IgD-negative memory B cell (primary cell): ENCODE measurements around the gene ANKRD1. TPM values are rescaled to one million over a fixed set of nuclear protein-coding genes. Genes with fewer than 3 reads are reported as not detected.

Experiments
- H3K27ac Mint-ChIP-seq, 3 donors: one replicate each; pipeline ENCODE4 v1.8.0; 2020 to 2022; ENCODE audit warnings: mild to moderate bottlenecking in 3 of 3, mixed read lengths in 3 of 3, moderate library complexity in 1 of 3
- H3K27me3 Mint-ChIP-seq: one replicate; pipeline ENCODE4 v1.8.0; 2021; ENCODE audit warnings: mixed read lengths
- H3K36me3 Mint-ChIP-seq: one replicate; pipeline ENCODE4 v1.8.0; 2020; ENCODE audit warnings: mild to moderate bottlenecking, mixed read lengths
- H3K4me1 Mint-ChIP-seq, 3 donors: one replicate each; pipeline ENCODE4 v1.8.0; 2020 to 2022; ENCODE audit warnings: mixed read lengths in 3 of 3, mild to moderate bottlenecking in 1 of 3
- H3K4me3 Mint-ChIP-seq, 4 donors: one replicate each; pipeline ENCODE4 v1.8.0; 2020 to 2022; ENCODE audit warnings: mild to moderate bottlenecking in 4 of 4, mixed read lengths in 4 of 4, moderate library complexity in 3 of 4
- H3K9me3 Mint-ChIP-seq, 3 donors: one replicate each; pipeline ENCODE4 v1.8.0; 2020 to 2021; ENCODE audit warnings: mixed read lengths in 3 of 3, mild to moderate bottlenecking in 1 of 3
- polyA plus RNA-seq: library from polyadenylated mRNA; unstranded; fragments of 300-500 nt; fragmentation: Illumina TruSeq; gene quantifications from one replicate; pipeline ENCODE4 v1.2.3, GENCODE V29; 2021

The ANKRD1 gene
- not detected for polyA plus RNA-seq

- Mint-ChIP-seq H3K4me3 (no peak within 1 kb of the TSS), H3K27me3 (no peaks in the 10 kb centered on the region), H3K27ac (no peak within 1 kb of the TSS), H3K4me1 (peaks cover 3 to 13% (median 13%) of the 10 kb centered on the region in 3 donors), H3K36me3 (peaks cover 1% of the 10 kb centered on the region), H3K9me3 (no peaks in the 10 kb centered on the region)
Observed at GRCh38 chr10:90920986-90921666, at the start of gene ANKRD1. Gene ANKRD1 (minus strand): TSS chr10:90921087. CDS start chr10:90921027, 60 bp downstream.

GRCh38 chr10:90969947-90970673, 49.2 kb upstream of the ANKRD1 start:
- no peaks in the 10 kb centered on the region for H3K27me3 Mint-ChIP-seq
- H3K9me3 Mint-ChIP-seq, result peaks cover 0 to 7% (median 4%) of the 10 kb centered on the region in 3 donors
- no peaks in the 10 kb centered on the region for H3K4me1 Mint-ChIP-seq
- no peak overlapping the region for H3K4me3 Mint-ChIP-seq
- H3K36me3 Mint-ChIP-seq, result no peaks in the 10 kb centered on the region
- no peak overlapping the region for H3K27ac Mint-ChIP-seq

GRCh38 chr10:90969121-90969534, 48.2 kb upstream of the ANKRD1 start:
- no peaks in the 10 kb centered on the region for H3K4me1 Mint-ChIP-seq
- H3K4me3 Mint-ChIP-seq, result no peak overlapping the region
- H3K27me3 Mint-ChIP-seq, result no peaks in the 10 kb centered on the region

GRCh38 chr10:90968328-90969081, 47.6 kb upstream of the ANKRD1 start:
- H3K36me3 Mint-ChIP-seq, result peaks cover 1% of the 10 kb centered on the region
- peaks cover 0 to 4% (median 0%) of the 10 kb centered on the region in 3 donors for H3K9me3 Mint-ChIP-seq
- no peak overlapping the region for H3K27ac Mint-ChIP-seq
- no peak overlapping the region for H3K4me3 Mint-ChIP-seq
- H3K27me3 Mint-ChIP-seq, result no peaks in the 10 kb centered on the region
- H3K4me1 Mint-ChIP-seq, result no peaks in the 10 kb centered on the region

More at GRCh38 chr10:90969121-90969534, 48.2 kb upstream of the ANKRD1 start:
- no peak overlapping the region for H3K27ac Mint-ChIP-seq
- H3K36me3 Mint-ChIP-seq, result peaks cover 1% of the 10 kb centered on the region
- peaks cover 0 to 4% (median 0%) of the 10 kb centered on the region in 3 donors for H3K9me3 Mint-ChIP-seq

GRCh38 chr10:90967865-90968264, 47.0 kb upstream of the ANKRD1 start:
- Mint-ChIP-seq H3K36me3 (peaks cover 1% of the 10 kb centered on the region), H3K4me1 (no peaks in the 10 kb centered on the region), H3K9me3 (no peaks in the 10 kb centered on the region), H3K27me3 (no peaks in the 10 kb centered on the region), H3K4me3 (no peak overlapping the region), H3K27ac (no peak overlapping the region)

GRCh38 chr10:90966146-90966545, 45.3 kb upstream of the ANKRD1 start:
- Mint-ChIP-seq H3K36me3 (peaks cover 1% of the 10 kb centered on the region), H3K27me3 (no peaks in the 10 kb centered on the region)

GRCh38 chr10:90965720-90966119, 44.8 kb upstream of the ANKRD1 start:
- Mint-ChIP-seq H3K9me3 (no peaks in the 10 kb centered on the region), H3K4me3 (no peak overlapping the region), H3K36me3 (peaks cover 1% of the 10 kb centered on the region), H3K27me3 (no peaks in the 10 kb centered on the region), H3K4me1 (no peaks in the 10 kb centered on the region), H3K27ac (no peak overlapping the region)

More at GRCh38 chr10:90966146-90966545, 45.3 kb upstream of the ANKRD1 start:
- Mint-ChIP-seq H3K9me3 (no peaks in the 10 kb centered on the region), H3K4me3 (no peak overlapping the region), H3K4me1 (no peaks in the 10 kb centered on the region), H3K27ac (no peak overlapping the region)

GRCh38 chr10:90964781-90965465, 44.0 kb upstream of the ANKRD1 start:
- Mint-ChIP-seq H3K27ac (no peak overlapping the region), H3K27me3 (no peaks in the 10 kb centered on the region), H3K4me1 (no peaks in the 10 kb centered on the region), H3K4me3 (no peak overlapping the region), H3K36me3 (peaks cover 1% of the 10 kb centered on the region), H3K9me3 (no peaks in the 10 kb centered on the region)

GRCh38 chr10:90963331-90963730, 42.4 kb upstream of the ANKRD1 start:
- no peak overlapping the region for H3K4me3 Mint-ChIP-seq
- H3K27ac Mint-ChIP-seq, result no peak overlapping the region
- H3K9me3 Mint-ChIP-seq, result no peaks in the 10 kb centered on the region
- no peaks in the 10 kb centered on the region for H3K4me1 Mint-ChIP-seq
- H3K27me3 Mint-ChIP-seq, result no peaks in the 10 kb centered on the region
- peaks cover 1% of the 10 kb centered on the region for H3K36me3 Mint-ChIP-seq

GRCh38 chr10:90960355-90960814, 39.5 kb upstream of the ANKRD1 start:
- Mint-ChIP-seq H3K4me1 (no peaks in the 10 kb centered on the region), H3K27ac (no peak overlapping the region), H3K27me3 (no peaks in the 10 kb centered on the region), H3K4me3 (no peak overlapping the region), H3K36me3 (peaks cover 3% of the 10 kb centered on the region), H3K9me3 (no peaks in the 10 kb centered on the region)

- no peak overlapping the region for H3K27ac Mint-ChIP-seq
- H3K36me3 Mint-ChIP-seq, result peaks cover 3% of the 10 kb centered on the region
- no peaks in the 10 kb centered on the region for H3K9me3 Mint-ChIP-seq
Observed at GRCh38 chr10:90959826-90960225, 38.9 kb upstream of the ANKRD1 start.

GRCh38 chr10:90958781-90959180, 37.9 kb upstream of the ANKRD1 start:
- H3K27ac Mint-ChIP-seq, result no peak overlapping the region
- peaks cover 0 to 2% (median 0%) of the 10 kb centered on the region in 3 donors for H3K9me3 Mint-ChIP-seq
- H3K4me1 Mint-ChIP-seq, result no peaks in the 10 kb centered on the region
- H3K36me3 Mint-ChIP-seq, result peaks cover 2% of the 10 kb centered on the region
- H3K4me3 Mint-ChIP-seq, result no peak overlapping the region
- peaks cover 2% of the 10 kb centered on the region for H3K27me3 Mint-ChIP-seq

More at GRCh38 chr10:90959826-90960225, 38.9 kb upstream of the ANKRD1 start:
- Mint-ChIP-seq H3K4me3 (no peak overlapping the region), H3K27me3 (no peaks in the 10 kb centered on the region), H3K4me1 (no peaks in the 10 kb centered on the region)

- Mint-ChIP-seq H3K36me3 (no peaks in the 10 kb centered on the region), H3K27me3 (no peaks in the 10 kb centered on the region), H3K4me1 (peaks cover 0 to 2% (median 0%) of the 10 kb centered on the region in 3 donors), H3K27ac (no peak overlapping the region), H3K4me3 (no peak overlapping the region), H3K9me3 (no peaks in the 10 kb centered on the region)
Observed at GRCh38 chr10:90947030-90947960, 26.4 kb upstream of the ANKRD1 start.
